ENCODE results near the gene MINDY4. TPM values are rescaled to one million over a fixed set of nuclear protein-coding genes. Genes with fewer than 3 reads are reported as not detected.
A peak's percentile ranks its signal among the peaks of the same experiment; 100 is the strongest.

Gene MINDY4
- total RNA-seq, 1 experiment from 2014 or later = 9.2 TPM

- TF ChIP-seq CTCF (IDR thresholded peaks at IDR 0.05; ENCODE audit: unreplicated experiment) = peak; percentile 93
- Mint-ChIP-seq H3K9me3 (ENCODE audit: unreplicated experiment) (no peaks in the 10 kb centered on the region), H3K4me1 (ENCODE audit: insufficient read depth, unreplicated experiment) (no peaks in the 10 kb centered on the region), H3K27me3 (ENCODE audit: insufficient read depth, unreplicated experiment) (peaks cover 63% of the 10 kb centered on the region), H3K36me3 (ENCODE audit: insufficient read depth, unreplicated experiment) (no peaks in the 10 kb centered on the region), H3K27ac (ENCODE audit: low read depth, unreplicated experiment) (no peak overlapping the region), H3K4me3 (ENCODE audit: unreplicated experiment) (no peak overlapping the region)
- DNase-seq (ENCODE audit: unreplicated experiment) = peak; percentile 83
- CTCF ChIA-PET = interaction anchor here (0.5 to 3.3 kb wide), 57 partner anchors 9 to 1381 kb away, joined by 3 to 24 read pairs (median 4); partner anchors contain the start of gene GHRHR
- intact Hi-C loops (cut with micrococcal nuclease) = loop anchor here (1.0 to 2.0 kb wide), 2 partner anchors 36 to 184 kb away; no protein-coding TSS in a partner anchor
- POLR2A ChIA-PET = interaction anchor here (0.5 to 0.6 kb wide), 2 partner anchors 19 to 591 kb away, joined by 3 read pairs; no protein-coding TSS in a partner anchor
- no TSS peak for BruUV-seq (replicated peaks)
Measured at GRCh38 chr7:30938435-30939316, 167.5 kb downstream of the MINDY4 start.

GRCh38 chr7:30941582-30942323 lies 170.5 kb downstream of the MINDY4 start:
- H3K27ac Mint-ChIP-seq (ENCODE audit: low read depth, unreplicated experiment) = no peak overlapping the region
- no TSS peak for BruUV-seq (replicated peaks)
- ChIA-PET POLR2A (interaction anchor here (0.6 to 0.7 kb wide), 2 partner anchors 37 to 63 kb away, joined by 3 read pairs; no protein-coding TSS in a partner anchor), CTCF (no interaction called here)
- H3K4me3 Mint-ChIP-seq (ENCODE audit: unreplicated experiment) = no peak overlapping the region
- intact Hi-C loops (cut with micrococcal nuclease) = no loop called here
- no peaks in the 10 kb centered on the region for H3K9me3 Mint-ChIP-seq (ENCODE audit: unreplicated experiment)
- peaks cover 93% of the 10 kb centered on the region for H3K27me3 Mint-ChIP-seq (ENCODE audit: insufficient read depth, unreplicated experiment)
- no peaks in the 10 kb centered on the region for H3K4me1 Mint-ChIP-seq (ENCODE audit: insufficient read depth, unreplicated experiment)
- no peak for TF ChIP-seq CTCF (IDR thresholded peaks at IDR 0.05; ENCODE audit: unreplicated experiment)
- no peaks in the 10 kb centered on the region for H3K36me3 Mint-ChIP-seq (ENCODE audit: insufficient read depth, unreplicated experiment)
- no peak for DNase-seq (ENCODE audit: unreplicated experiment)

Other genes starting within 250 kb of the MINDY4 start
- gene GARS1, start 176.5 kb upstream of the MINDY4 start, total RNA-seq (2022) = 325 and 386 TPM in 2 replicates
- not detected in 2 replicates for gene CRHR2, start 89.0 kb upstream of the MINDY4 start, total RNA-seq (2022)
- not detected in 2 replicates for gene INMT, start 19.3 kb upstream of the MINDY4 start, total RNA-seq (2022)
- gene AQP1, start 140.4 kb downstream of the MINDY4 start, total RNA-seq (2022) = 0.71 TPM in 1 of 2 replicates, not detected in the other
- not detected in 2 replicates for gene GHRHR, start 192.5 kb downstream of the MINDY4 start, total RNA-seq (2022)

All from MCF 10A (cell line).